Activated CD4-positive, alpha-beta T cell treated with anti-CD3 and anti-CD28 coated beads, Interleukin-2, amount 50 U/mL, for 16 hours (primary cell): Measurements from ENCODE around the gene HELLS.
"Not testable (repeated sequence)": the region's sequence is repeated elsewhere in the genome, so short reads cannot be mapped to it uniquely, and the experiment has no call there.

Source experiments
- DNase-seq: peaks from one replicate; pipeline ENCODE4 v3.0.0-alpha.2; 2020

Gene HELLS

DNA sequence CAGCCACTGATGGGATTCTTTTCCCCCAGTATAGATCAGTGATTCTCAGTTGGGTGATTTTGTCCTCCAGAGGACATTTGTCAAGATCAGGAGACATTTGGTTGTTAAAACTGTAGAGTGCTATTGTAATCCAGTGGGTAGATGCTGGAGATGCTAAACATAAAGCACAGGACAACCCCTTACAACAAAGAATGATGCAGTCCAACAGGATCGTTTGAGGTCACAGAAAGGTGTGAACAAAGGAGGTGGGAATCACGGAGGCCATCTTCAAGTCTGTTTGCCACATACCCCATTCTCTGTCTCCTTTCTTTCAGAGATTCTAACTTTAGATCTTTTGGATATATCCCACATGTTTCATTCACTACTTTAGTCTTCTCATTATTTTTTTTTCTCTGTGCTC lies 69.0 kb downstream of the HELLS start:
- DNase-seq, result no peak

DNA sequence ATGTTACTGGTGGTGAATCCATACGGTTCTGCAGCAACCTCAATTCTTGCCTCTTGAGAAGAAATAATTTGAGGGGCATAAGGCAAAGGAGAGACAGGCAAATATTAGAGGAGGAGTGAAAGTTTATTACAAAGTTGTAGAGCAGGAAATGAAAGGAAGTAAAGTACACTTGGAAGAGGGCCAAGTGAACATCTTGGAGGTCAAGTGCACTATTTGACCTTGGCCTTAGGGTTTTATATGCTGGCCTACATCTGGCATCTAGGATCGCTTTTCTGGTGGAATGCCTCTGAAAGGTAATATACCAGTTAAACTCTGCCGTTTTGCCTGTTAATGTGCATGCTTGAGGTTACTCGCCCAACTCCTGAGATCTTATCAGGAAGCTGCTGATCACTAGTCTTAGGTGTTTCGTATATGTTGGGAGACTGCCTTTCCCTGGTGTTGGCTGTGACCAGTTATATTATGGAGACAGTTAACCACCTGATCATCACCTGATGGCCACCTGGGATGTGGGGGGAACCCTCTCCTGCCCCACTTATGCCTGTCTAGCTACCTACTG lies 71.9 kb downstream of the HELLS start:
- DNase-seq, result no peak

DNA sequence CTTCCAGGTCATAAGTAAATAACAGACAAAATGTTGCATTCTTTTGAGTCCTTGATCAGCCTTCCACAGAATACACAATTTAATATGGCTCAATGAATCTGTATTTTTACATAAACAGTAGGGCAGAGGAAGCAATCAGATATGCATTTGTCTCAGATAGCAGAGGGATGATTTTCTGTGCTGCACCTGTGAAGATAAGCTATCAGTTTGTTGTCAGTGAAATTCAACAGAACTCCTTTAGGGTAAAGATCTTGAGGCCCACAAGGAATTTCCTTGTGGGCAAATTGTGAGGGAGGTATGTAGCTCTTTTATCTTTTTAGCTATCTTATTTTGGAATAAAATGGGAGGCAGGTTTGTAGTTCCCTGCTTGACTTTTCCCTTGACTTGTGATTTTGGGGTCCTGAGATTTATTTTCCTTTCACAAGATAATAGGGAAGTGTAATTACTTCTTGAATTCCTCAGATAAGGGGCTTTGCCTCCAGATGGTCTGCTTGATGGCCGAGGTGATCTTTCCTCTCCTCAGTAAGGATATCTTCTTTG lies 77.1 kb downstream of the HELLS start:
- DNase-seq, result no peak

DNA sequence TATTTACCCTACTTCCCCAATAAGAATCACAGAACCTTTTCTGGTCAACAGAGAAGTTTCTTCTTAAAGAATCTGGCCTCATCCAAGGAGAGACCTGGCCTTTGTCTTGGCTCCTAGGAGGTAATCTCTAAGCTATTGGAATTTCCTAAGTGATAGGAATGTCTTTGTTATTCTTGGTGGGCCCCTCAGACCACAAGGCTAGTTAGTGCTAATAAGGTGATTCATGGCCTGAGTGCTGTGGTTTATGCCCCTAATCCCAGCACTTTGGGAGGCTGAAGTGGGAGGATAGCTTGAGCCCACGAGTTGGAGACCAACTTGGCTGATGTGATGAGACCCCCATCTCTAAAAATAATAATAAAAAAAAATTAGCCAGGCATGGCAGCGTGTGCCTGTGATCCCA lies 78.0 kb downstream of the HELLS start:
- no peak for DNase-seq

DNA sequence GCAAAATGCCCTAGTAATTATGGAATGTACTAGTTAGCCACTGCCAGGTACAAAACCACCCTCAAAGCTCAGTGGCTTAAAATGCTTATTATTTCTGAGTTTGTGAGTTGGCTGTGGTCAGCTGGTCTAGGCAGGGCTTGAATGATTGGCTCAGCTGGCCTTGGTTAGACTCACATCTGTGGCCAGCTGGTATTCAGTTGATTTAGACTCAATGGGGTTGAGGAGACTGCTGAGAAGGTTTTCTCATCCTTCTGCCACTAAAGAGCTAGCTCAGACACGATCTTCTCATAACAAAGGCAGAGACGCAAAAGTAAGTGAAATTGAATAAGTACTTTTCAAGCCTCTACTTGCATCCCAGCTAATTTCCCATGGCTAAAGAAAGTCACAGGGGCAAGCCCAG lies 80.9 kb downstream of the HELLS start:
- DNase-seq, result no peak

DNA sequence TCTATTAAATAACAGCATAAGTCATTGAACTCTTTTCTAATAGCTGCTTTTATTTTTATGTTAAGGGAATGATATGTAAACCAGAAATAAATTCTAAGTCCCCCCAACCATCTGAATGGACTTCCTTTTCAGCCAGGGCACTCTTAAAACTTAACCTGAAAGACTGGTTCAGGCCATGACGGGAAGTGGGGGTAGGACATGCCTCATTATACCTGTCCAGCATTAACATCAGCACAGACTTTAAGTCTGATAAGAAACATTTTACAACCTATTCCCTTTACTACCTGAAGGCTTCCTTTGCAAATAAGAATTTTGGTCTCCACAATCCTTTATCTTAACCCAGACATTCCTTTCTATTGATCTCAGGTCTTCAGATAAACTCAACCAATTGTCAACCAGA lies 81.9 kb downstream of the HELLS start:
- DNase-seq, result no peak

DNA sequence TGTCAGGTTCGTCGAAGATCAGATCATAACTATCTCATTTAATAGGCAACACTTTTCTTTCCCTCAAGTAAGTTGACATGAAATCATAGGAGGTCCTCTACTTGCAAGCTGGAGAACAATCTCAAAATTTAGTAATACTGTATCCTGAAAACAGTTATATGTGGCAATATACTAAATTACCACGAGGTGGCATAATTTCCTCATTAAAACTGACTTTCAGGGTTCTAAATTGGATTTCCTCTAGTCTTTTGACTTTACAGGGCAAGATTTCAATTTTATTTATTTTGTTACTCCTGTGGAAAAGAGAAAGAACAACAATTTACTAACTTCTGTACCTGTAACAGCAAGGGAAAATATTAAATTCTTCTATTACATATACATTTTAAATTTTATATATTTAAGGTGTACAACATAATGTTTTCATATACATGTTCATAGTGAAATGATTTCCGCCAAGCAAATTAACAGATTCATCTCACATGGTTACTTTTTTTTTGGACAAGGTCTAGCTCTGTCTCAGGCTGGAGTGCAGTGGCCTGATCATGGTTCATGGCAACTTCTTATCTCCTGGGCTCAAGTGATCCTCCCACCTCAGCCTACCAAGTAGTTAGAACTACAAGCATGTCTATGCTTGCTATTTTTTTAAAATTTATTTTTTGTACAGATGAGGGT lies 84.6 kb downstream of the HELLS start:
- peak; percentile 33 for DNase-seq

DNA sequence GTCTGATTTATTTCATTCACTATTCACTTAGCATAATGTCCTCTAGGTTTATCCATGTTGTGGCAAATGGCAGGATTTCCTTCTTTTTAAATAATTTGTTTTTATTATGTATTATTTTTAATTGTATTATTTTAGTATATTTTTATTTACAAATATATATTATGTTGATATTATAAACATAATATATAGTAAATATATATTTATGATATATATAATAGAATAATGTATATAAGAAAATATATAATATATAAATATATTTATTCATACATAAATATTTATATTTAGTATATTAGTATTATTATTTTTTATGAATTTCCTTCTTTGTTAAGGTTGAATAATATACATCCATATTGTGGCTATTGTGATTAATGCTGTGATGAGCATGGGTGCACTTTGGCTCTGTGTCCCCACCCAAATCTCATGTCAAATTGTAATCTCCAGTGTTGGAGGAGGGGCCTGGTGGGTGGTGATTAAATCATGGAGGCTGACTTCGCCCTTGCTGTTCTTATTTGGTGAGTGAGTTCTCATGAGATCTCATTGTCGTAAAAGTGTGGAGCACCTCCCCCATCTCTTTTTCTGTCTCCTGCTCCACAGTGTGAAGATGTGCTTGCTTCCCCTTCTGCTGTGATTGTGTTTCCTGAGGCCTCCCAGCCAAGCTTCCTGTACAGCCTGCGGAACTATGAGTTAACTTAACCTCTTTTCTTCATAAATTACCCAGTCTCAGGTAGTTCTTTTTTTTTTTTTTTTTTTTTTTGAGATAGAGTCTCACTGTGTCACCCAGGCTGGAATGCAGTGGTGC lies 85.7 kb downstream of the HELLS start:
- no peak for DNase-seq

DNA sequence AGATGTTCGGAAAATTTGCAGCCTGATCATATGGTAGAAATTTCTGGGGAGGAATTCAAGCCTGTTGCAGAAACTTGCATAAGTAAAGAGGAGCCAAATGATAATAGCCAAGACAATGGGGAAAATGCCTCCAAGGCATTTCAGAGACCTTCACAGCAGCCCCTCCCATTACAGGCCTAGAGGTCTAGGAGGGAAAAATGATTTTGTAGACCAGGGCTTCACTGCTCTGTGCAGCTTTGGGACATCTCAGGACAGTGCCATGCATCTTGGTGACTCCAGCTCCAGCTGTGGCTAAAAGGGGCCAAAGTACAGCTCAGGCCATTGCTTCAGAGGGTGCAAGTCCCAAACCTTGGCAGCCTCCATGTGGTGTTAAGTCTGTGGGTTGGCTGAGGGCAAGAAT lies 87.4 kb downstream of the HELLS start:
- DNase-seq, result no peak

DNA sequence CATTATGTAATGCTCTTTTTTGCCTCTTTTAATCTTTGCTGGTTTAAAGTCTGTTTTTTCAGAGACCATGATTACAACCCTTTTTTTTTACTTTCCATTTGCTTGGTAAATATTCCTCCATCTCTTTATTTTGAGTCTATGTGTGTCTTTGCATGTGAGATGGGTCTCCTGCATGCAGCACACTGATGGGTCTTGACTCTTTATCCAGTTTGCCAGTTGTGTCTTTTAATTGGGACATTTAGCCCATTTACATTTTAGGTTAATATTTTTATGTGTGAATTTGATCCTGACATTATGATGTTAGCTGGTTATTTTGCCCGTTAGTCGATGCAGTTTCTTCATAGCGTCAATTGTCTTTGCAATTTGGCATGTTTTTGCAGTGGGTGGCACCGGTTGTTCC lies 92.5 kb downstream of the HELLS start:
- not testable (repeated sequence) for DNase-seq

DNA sequence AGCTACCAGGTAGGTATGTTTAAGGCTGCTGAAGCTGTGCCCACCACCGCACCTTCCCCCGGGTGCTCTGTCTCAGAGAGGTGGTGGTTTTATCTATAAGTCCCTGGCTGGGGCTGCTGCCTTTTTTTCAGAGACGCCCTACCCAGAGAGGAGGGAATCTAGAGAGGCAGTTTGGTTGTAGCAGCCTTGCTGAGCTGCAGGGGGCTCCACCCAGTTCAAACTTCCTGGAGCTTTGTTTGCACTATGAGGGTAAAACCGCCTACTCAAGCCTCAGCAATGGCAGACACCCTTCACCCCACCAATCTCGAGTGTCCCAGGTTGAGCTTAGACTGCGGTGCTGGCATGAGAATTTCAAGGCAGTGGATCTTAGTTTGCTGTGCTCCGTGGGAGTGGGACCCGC lies 94.3 kb downstream of the HELLS start:
- no peak for DNase-seq

DNA sequence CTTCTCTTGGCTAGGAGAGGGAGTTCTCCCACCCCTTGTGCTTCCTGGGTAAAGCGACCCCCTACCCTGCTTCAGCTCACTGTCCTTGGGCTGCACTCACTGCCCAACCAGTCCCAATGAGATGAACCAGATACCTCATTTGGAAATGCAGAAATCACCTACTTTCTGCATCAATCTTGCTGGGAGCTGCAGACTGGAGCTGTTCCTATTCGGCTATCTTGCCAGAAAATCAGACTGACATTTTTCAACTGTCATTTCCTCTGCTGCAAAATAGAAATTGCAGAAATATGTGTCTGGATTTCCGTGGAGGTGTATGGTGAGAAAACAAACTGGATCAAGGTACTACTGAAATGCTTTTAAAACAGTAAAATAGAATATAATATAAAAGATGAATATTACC lies 95.0 kb downstream of the HELLS start:
- no peak for DNase-seq

DNA sequence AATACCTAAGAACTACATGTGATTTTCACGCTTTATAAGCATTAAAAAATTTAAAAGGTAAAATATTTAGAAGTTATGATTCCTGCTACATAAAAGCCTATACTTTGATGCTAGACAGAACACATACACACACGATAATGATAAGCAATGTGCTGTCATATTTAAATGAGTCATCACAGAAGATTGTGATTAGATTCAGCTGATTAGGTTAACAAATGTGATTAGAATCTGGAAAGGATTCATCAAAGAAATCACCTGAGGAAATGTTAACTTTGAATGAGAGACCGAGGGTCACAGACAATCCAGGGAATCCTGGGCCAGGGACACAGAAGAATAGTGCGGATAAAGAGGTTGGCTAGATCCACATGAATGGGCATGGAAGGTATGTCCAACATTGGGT lies 95.9 kb downstream of the HELLS start:
- no peak for DNase-seq

DNA sequence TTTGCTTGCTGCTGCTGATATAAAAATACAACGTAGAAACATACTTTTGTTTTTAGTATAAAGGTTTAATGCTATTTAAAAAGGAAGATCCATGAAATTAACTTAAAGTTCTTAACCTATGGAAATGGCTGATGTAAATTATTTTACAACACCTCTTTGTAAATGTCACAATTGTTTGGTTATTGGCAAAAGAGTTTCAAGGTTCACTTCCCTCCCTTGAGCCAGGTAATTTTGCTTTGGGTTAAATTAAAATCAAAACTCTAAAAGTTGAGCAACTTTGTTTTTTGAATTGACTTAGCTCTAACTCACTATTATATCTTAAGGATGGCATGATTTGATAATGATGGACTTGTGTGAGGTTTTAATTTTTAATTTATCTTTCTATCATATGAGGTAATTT lies 98.8 kb downstream of the HELLS start:
- no peak for DNase-seq

DNA sequence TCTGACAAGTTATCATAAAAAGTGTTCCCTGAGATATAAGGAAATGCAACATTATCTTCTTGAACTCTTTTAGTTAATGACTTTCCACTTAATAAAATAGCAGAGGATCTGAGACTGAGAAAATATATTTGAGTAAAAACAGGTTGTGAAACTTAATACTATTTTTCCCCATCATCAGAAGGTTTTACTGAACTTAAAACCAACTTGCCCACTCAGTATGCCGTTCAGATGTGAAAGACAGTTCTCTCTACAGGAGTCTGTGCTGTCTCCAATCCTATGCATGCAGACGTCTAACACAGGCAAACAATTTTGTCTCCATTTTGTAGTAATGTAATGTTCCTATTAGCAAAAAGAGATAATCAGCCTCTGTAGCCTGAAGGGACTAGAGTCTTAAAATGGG lies 99.7 kb downstream of the HELLS start:
- no peak for DNase-seq
